Body of pancreas (tissue), 4 donors: ENCODE measurements around the gene EIF3F. TPM values are rescaled to one million over a fixed set of nuclear protein-coding genes. Genes with fewer than 3 reads are reported as not detected.
"Not testable (repeated sequence)": the region's sequence is repeated elsewhere in the genome, so short reads cannot be mapped to it uniquely, and the experiment has no call there.

Experiments
- ATAC-seq: fragments of 150-250 bp; one replicate; pipeline ENCODE4 v1.9.1; 2016
- DNase-seq, 4 donors: peaks; one replicate each; pipeline ENCODE4 v3.0.0-alpha.2; 2019
- H3K27ac ChIP-seq, 4 donors: fragments of 200-600 bp; sonication (generic); 1 replicate in 3 of 4; 2 replicates in 1 of 4; pipeline versions ENCODE4 v1.5.1 to v1.6.1; 2016 to 2019; ENCODE audit warnings: mild to moderate bottlenecking in 1 of 4, mixed read lengths in 1 of 4, moderate library complexity in 1 of 4
- H3K27me3 ChIP-seq, 2 donors: fragments of 200-600 bp; sonication (generic); one replicate each; pipeline ENCODE4 v1.6.0; 2016; ENCODE audit warnings: mild to moderate bottlenecking in 1 of 2
- H3K36me3 ChIP-seq, 2 donors: fragments of 200-600 bp; sonication (generic); replicated peaks in 1 of 2; 2 replicates each; pipeline ENCODE4 v1.5.1; 2016; ENCODE audit warnings: low read depth in 2 of 2; ENCODE audit not compliant: insufficient read depth in 1 of 2
- H3K4me1 ChIP-seq: fragments of 200-600 bp; sonication (generic); one replicate; pipeline ENCODE4 v1.6.0; 2016
- H3K4me3 ChIP-seq, 2 donors: fragments of 200-600 bp; sonication (generic); 1 replicate in 1 of 2; 2 replicates in 1 of 2; pipeline ENCODE4 v1.5.1; 2016 to 2019
- H3K9me3 ChIP-seq, 3 donors: fragments of 200-600 bp; sonication (generic); 1 replicate in 2 of 3; 2 replicates in 1 of 3; pipeline ENCODE4 v1.5.1; 2016
- POLR2A ChIP-seq, 3 donors: fragments of 450-650 bp; IDR thresholded peaks; one replicate each; pipeline ENCODE4 v1.6.1; 2016; ENCODE audit warnings: antibody characterized with exemption in 3 of 3, mild to moderate bottlenecking in 2 of 3
- WGBS, 2 donors: methylation state at CpG; one replicate each; pipeline ENCODE4 v1.1.5; 2017; 5-methylcytosine and 5-hydroxymethylcytosine counted together
- intact Hi-C: fragments of 100-400 bp; cut with DNase I; formaldehyde crosslinking; loops from one replicate; pipeline ENCODE4 v1.15.1; 2023
- total RNA-seq, 2 donors: library from RNA; depleted of rRNA; stranded (reverse); fragments of >200 nt; gene quantifications; one replicate each; pipeline ENCODE4 v1.1.0, GENCODE V29; 2016
- TF ChIP-seq, protein P1 (sequence below), 7 experiments: fragments of 450-650 bp in 4 of 7; fragments of 200-600 bp in 3 of 7; sonication (generic) in 3 of 7; IDR thresholded peaks; one replicate each; pipeline ENCODE4 v1.5.1; 2016 to 2019; ENCODE audit warnings: antibody characterized with exemption in 7 of 7

The EIF3F gene
- total RNA-seq, 2 donors from 2014 or later = 138 to 153 TPM

DNA sequence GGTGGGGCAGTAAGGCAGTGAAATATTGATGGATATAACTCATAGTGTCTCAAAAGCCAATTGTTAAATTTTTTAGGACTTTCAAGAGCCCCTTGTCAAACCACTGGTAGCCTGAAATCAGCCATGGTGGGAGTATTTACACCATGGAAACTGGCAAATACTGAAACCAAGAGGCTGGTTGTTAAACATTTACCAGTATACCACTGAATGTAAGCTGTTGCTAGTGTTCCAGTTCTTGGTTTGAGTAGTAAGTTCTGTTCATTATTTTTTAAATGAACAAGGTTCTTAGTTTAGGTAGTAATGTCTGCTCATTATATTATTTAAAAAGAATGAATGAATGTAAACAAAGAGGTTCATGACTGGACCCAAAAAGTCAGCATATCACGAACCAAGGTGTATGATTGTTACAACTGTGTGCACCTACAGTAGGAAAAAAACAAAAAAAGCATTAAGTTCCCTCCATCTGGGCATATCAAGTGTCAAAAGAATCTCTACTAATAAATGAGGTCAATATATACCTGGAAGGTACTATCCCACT is 4.5 kb upstream of the EIF3F start:
- 89 to 95% methylated on average over 1 of the region's 1 CpG for WGBS, 2 donors
- Histone ChIP-seq H3K27me3 (no peaks in the 10 kb centered on the region), H3K4me3 (no peak overlapping the region), H3K4me1 (peaks cover 44% of the 10 kb centered on the region), H3K27ac (no peak overlapping the region), H3K36me3 (no peaks in the 10 kb centered on the region), H3K9me3 (no peaks in the 10 kb centered on the region)
- TF ChIP-seq, protein P1, sequence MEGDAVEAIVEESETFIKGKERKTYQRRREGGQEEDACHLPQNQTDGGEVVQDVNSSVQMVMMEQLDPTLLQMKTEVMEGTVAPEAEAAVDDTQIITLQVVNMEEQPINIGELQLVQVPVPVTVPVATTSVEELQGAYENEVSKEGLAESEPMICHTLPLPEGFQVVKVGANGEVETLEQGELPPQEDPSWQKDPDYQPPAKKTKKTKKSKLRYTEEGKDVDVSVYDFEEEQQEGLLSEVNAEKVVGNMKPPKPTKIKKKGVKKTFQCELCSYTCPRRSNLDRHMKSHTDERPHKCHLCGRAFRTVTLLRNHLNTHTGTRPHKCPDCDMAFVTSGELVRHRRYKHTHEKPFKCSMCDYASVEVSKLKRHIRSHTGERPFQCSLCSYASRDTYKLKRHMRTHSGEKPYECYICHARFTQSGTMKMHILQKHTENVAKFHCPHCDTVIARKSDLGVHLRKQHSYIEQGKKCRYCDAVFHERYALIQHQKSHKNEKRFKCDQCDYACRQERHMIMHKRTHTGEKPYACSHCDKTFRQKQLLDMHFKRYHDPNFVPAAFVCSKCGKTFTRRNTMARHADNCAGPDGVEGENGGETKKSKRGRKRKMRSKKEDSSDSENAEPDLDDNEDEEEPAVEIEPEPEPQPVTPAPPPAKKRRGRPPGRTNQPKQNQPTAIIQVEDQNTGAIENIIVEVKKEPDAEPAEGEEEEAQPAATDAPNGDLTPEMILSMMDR (IDR thresholded peaks at IDR 0.05) = no peak
- TF ChIP-seq POLR2A (IDR thresholded peaks at IDR 0.05) = no peak
- ATAC-seq (no peak), DNase-seq (no peak)
- intact Hi-C loops = loop anchor here (5.0 kb wide), 1 partner anchor 95 kb away; no protein-coding TSS in a partner anchor

DNA sequence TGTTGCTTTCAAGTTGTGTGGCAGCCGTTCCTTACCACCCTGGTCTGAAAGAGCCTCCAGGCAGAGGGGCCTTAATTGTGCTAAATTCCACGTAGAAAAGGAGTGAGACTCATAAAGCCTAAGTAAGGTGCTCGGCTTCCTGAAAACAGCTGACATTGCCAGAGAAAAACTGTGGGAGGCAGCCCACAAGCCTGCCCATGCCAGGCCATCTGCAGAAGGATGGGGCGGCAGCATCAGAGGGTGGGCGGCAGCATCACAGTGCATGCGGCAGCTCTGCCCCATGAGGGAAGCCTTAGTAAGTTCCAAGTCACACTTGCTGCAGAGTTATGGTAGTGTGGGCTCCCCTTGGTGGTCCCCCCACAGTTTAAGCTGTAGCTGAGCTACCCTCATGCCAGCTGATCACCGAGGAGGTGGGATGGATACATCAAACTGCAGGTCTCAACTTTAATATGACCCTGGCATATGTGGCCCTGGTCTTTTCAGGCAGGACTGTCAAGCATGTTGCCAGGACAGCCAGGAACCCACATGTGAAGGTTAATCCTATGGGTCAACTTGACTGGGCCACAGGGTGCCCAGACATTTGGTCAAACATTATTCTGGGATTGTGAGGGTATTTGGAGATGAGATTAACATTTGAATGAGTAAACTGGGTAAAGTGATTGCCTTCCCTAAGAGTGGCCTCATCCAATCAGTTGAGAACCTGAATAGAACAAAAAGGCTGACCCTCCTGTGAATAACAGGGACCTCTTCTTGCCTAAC is 3.1 kb upstream of the EIF3F start:
- ATAC-seq = no peak
- peaks cover 57% of the 10 kb centered on the region for H3K4me1 ChIP-seq
- no peaks in the 10 kb centered on the region for H3K9me3 ChIP-seq
- intact Hi-C loops = loop anchor here (5.0 kb wide), 1 partner anchor 97 kb away; no protein-coding TSS in a partner anchor
- no peak for DNase-seq
- no peaks in the 10 kb centered on the region for H3K27me3 ChIP-seq
- TF ChIP-seq, protein P1 (IDR thresholded peaks at IDR 0.05) = no peak
- no peak for TF ChIP-seq POLR2A (IDR thresholded peaks at IDR 0.05)
- H3K36me3 ChIP-seq = no peaks in the 10 kb centered on the region
- H3K4me3 ChIP-seq = no peak overlapping the region
- WGBS, 2 donors = 78 to 79% methylated on average over 7 of the region's 7 CpGs
- H3K27ac ChIP-seq = no peak overlapping the region

DNA sequence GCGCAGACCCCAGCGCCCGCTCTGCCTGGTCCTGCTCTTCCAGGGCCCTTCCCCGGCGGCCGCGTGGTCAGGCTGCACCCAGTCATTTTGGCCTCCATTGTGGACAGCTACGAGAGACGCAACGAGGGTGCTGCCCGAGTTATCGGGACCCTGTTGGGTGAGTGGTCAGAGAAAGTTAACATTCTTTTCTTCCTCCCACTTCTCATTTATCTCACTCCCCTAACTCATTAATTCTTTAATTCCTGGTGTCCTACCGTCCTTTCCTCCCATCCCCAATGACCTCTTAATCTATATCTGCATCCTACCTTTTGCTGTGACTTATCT is 385 bp downstream of the EIF3F start:
- Histone ChIP-seq H3K4me3 (peak overlapping the region; percentile 81 to 83), H3K4me1 (peaks cover 44% of the 10 kb centered on the region), H3K27ac (peak overlapping the region in 3 of 4 donors; percentile 57 to 71 (median 64))
- 0 to 1% methylated on average over 9 to 13 of the region's 13 CpGs for WGBS, 2 donors
- H3K36me3 ChIP-seq, H3K27me3 ChIP-seq, ATAC-seq, DNase-seq, intact Hi-C loops, H3K9me3 ChIP-seq: not testable (repeated sequence)

DNA sequence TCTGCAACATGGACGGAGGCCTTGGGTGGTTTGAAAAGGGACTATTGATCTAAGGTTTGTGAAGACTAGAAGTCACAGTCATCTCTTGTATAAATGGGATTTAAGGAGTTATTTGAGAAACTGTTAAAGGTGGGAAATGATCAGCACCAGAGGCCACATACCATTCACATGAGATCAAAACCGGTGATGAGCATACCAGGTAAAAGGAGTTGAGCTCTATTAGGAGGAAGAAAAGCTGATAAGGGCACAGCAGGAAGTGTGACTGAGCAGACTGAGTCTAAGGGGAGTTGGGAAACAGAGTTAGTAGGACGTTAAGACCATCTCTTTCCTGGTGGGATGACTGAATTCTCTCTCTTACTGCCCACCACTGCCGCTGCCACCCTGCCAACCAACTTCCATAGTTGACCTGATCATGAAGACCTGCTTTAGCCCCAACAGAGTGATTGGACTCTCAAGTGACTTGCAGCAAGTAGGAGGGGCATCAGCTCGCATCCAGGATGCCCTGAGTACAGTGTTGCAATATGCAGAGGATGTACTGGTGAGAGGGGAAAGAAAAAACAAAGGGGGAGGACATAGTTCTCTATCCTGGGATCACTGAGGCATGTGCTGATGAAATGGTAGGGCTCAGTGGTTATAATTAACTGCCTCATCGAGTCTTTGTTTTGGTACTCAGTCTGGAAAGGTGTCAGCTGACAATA is 7.6 kb downstream of the EIF3F start:
- WGBS, 2 donors = 86 to 95% methylated on average over 6 of the region's 6 CpGs
- H3K4me3 ChIP-seq = no peak overlapping the region
- H3K27me3 ChIP-seq = no peaks in the 10 kb centered on the region
- DNase-seq (no peak), ATAC-seq (no peak)
- no peak overlapping the region for H3K27ac ChIP-seq
- intact Hi-C loops = loop anchor here (5.0 kb wide), 1 partner anchor 92 kb away; no protein-coding TSS in a partner anchor
- H3K9me3 ChIP-seq = no peaks in the 10 kb centered on the region
- TF ChIP-seq, protein P1 (IDR thresholded peaks at IDR 0.05) = no peak
- TF ChIP-seq POLR2A (IDR thresholded peaks at IDR 0.05) = no peak
- H3K36me3 ChIP-seq = peaks cover 28 to 57% of the 10 kb centered on the region in 2 donors
- H3K4me1 ChIP-seq = peaks cover 4% of the 10 kb centered on the region

DNA sequence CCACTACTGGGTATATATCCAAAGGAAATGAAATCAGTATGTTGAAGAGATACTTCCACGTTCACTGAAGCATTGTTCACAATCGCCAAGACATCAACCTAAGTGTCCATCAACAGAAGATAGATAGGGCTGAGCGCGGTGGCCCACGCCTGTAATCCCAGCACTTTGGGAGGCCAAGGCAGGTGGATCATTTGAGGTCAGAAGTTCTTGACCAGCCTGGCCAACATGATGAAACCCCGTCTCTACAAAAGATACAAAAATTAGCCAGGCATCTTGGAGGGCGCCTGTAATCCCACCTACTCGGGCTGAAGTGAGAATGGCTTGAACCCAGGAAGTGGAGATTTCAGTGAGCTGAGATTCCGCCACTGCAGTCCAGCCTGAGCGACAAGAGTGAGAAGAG is 12.7 kb downstream of the EIF3F start:
- ATAC-seq = no peak
- intact Hi-C loops = no loop called here
- Histone ChIP-seq H3K36me3 (peaks cover 10 to 29% of the 10 kb centered on the region in 2 donors), H3K4me1 (peaks cover 4% of the 10 kb centered on the region), H3K27ac (no peak overlapping the region), H3K27me3 (no peaks in the 10 kb centered on the region), H3K9me3 (no peaks in the 10 kb centered on the region), H3K4me3 (no peak overlapping the region)
- no peak for TF ChIP-seq POLR2A (IDR thresholded peaks at IDR 0.05)
- TF ChIP-seq, protein P1 (IDR thresholded peaks at IDR 0.05) = no peak
- no peak for DNase-seq
- WGBS, 2 donors = 89 to 94% methylated on average over 10 of the region's 10 CpGs
